Activated CD4-positive, alpha-beta T cell treated with anti-CD3 and anti-CD28 coated beads, Interleukin-2, Interleukin-4, amounts not matched to agents 100 ng/mL and 50 ng/mL, durations not matched to agents 16 hours and 8 hours (primary cell): ENCODE data around the gene ERGIC2.
"Not testable (repeated sequence)": the region's sequence is repeated elsewhere in the genome, so short reads cannot be mapped to it uniquely, and the experiment has no call there.

ENCODE experiments used
- DNase-seq: peaks from one replicate; pipeline ENCODE4 v3.0.0-alpha.2; 2020; ENCODE audit warnings: low spot score

ERGIC2 gene, protein sequence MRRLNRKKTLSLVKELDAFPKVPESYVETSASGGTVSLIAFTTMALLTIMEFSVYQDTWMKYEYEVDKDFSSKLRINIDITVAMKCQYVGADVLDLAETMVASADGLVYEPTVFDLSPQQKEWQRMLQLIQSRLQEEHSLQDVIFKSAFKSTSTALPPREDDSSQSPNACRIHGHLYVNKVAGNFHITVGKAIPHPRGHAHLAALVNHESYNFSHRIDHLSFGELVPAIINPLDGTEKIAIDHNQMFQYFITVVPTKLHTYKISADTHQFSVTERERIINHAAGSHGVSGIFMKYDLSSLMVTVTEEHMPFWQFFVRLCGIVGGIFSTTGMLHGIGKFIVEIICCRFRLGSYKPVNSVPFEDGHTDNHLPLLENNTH

DNA sequence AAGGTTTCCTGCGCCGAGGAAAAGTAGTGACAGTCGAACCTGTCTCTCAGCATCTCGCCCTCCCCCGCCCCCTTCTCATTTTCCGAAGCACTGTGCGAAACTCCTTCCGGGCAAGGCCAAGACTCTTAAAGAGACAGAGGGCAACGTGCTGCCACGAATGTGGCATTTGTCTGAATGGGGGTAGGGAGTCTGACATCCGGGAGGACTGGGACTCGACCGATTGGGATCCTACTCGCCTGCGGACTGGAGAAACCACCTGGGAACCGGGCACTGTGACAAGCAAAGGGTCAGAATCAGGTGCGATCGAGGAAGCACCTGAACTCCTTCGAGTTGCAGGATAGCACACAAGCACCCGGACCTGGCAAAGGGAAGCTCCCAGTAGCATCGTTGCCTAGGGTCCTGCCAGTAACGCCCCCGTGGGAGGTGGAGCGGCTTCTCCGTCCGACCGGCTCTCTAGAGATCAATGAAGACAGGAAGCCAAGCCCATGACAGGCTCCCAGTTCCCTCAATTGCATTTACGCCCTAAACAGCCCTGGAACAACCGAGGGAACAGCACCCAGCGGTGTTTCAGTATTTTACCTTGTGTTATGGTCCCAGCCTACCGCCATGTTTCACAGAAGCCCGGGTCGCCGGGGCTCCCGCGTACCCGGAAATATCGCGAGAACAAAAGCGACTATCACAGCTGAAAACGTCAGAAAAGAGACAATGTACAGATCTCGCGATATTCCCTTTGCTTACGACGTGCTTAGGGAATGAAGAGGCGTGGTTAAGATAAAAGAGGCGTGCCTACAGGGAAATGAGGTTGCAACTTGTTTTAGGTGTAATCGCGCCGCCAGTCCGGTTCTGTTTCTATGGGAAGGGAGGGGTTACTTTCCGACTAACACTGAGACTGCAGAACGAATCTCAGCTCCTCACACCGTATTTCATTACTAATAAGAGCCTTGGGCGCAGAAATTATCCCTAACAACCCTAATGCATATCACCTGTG, at the start of gene ERGIC2:
Gene ERGIC2 (minus strand): TSS at position 637 of the 988 bp plus-strand sequence. CDS start 9,539 bp downstream, outside the sequence.
- peak; percentile 98 for DNase-seq

DNA sequence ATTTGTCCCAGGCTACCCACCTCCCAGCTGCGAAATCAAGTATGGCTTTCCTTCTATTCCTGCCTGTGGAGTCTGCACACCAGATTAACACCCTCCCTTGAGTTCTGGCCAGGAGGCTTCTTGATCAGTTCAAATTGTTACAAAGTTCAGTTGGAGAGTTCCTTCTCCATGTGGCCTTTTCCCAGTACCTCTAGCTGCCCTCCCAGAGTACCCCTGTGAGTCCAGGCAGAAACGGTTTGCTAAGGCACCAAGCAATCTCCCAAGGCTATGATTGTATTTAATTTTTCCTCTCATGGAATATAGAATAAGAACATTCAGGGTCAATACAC, 49.7 kb upstream of the ERGIC2 start:
- DNase-seq, result no peak

DNA sequence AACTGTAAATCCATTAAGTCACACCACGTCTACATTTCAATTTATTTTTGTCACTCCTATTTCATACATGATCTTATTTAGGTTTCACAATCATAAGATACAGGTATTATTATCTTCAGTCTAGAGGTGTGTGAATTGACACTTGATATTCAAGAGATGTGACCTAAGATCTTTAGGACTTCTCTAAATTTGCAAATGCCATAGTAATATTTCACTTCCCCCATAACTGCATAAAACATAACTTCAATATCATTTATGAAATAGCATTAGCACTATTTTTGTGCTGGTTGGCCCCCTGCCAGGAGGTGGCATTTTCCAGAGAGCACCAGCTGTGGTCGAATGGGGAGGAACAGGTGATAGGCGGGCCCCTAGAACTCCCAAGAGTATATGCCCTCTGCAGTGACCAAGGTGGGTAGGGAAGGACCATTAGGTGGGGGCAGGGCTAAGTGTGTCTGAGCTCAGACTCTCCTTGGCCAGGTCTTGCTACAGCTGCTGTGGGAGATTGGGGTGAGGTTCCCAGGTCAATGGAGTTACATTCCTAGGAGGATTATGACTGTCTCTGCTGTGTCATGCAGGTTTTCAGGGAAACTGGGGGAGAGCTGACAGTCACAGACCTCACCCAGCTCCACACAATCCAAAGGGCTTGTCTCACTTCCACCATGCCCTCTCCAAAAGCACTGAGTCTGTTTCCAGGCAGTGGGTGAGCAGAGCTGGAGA, 49.2 kb upstream of the ERGIC2 start:
- DNase-seq, result no peak

DNA sequence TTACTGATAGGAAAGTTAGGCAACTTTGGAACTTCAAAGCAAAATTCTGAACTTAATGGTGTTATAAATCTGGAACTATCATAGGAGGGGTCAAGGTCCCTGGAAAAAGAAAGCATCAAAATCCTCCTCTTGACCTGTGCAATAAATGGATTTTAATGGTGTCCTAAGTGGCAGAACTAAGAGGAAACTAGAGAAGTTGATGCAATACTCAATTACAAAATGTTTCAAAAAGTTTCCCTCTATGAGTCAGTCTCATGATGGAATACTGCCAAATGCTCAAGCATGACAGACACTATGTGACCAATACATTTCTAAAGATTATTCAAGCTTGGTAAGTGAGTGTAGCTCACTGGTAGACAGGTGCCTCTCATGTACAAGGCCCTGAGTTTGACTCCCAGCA, 47.7 kb upstream of the ERGIC2 start:
- peak; percentile 19 for DNase-seq

DNA sequence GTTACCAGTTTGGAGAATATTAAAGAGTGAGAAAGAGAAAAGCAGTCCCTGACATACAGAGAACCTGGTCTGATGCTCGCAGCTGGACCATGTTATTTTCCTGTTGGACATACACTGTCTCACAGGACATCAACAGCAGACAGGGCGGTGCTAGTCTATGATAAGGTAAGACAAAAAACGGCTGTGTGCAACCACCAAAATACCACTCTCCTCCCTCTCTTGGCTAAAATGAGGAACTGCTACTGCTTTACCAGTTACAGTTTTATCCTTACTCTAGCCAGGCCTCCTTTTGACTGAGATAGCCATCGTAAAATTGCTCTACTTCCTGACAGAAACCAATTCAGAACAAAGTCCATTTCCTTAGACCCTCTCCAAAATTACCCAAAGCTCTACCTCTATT, 47.0 kb upstream of the ERGIC2 start:
- no peak for DNase-seq

DNA sequence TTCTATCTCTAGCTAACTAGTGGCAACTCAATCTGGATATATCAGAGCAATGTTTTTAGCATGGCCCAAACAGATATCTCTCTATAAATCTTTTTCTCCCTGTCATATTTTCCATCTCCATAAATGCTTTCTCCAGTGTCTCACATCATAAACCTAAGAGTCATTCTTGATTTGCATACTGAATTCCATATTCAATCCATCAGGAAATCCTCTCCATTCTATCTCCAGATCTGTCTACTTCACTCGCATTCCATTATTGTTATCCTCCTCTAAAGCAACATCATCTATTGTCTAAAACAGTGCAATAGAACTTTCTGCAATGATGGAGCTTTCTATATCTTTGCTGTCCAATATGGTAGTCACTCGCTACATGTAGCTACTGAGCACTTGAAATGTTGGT, 45.5 kb upstream of the ERGIC2 start:
- no peak for DNase-seq

DNA sequence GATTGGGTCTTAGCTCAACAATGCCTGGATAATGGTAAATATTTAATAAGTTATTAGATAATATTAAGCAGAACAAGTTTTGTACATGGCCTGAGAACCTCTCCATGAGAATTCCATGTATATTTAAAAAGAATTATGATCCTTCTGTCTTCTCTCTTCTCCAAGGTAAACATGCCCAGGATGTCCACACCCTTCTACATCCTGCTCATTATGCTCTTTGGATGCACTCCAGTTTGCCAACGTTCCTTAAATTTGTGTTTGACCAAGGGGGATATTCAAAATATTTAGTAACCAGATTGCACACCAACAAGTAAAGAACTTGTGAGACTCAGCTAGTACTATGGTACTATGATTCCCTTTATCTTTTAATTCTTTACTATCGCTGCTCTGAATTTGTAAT, 44.8 kb upstream of the ERGIC2 start:
- DNase-seq, result no peak

DNA sequence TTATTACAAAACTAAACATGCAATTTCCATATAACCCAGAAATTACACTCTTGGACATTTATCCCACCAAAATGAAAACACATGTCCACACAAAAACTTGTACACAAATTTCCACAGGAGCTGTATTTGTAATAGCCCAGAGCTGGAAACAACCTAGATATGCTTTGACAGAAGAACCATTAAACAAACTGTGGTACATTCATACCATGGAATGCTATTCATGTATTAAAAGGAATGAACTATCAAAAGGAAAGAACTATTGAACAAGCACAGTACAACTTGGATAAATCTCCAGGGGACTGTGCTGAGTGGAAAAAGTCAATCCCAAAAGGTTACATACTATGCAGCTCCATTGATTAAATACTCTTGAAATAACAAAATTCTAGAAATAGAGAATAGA, 35.8 kb upstream of the ERGIC2 start:
- no peak for DNase-seq

DNA sequence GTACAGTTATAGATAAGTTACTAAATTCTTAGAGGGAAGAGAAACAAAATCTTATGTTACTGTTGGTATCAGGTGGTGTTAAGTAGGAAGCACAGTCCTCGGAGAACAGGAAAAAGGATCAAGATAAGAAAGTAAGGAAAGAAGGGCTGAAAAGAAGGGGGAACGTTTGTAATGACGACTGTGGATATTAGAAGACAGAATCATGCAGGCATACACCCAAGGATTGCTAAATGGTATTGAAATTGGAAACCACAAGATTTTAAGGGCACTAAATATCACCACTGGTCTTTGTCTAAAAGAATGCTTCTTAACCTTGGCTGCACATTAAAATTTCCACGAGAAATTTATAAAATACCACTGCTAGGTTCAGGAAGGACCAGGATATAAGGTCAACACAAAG, 34.1 kb upstream of the ERGIC2 start:
- DNase-seq, result no peak

DNA sequence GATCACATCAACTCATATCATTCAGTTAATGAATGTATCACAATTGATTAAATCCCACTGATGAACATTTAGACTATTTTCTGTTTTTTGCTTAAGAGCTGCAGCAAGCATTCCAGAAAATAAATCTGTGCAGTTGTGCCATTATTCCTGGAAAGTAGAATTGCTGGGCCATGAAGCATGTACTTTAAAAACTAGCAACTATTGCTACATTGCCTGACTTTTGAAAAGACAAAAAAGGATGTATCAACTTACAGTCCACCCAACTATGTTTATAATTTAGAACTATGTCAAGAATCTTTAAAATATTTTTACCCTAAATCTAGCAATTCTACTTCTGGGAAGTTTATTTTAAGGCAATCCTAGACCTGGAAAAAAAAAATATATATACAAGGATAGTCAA, 33.4 kb upstream of the ERGIC2 start:
- no peak for DNase-seq

DNA sequence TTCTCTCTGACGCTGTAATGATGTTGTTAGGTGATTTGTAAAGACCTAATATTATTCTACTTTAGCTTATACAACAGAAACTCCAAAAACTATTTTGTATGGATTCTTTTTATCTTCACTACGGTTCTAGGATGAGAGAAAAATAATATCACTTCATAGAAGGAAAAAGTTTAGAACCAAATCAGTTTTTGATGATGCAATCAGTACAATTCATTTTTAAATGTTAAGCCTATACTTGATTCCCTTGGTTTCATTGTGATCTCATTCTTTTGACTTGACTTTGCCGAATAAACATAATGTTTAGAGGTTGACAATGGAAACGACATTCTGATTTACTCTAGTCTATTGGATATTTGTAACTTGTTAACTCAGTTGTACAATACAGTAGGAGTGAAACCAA, 24.6 kb upstream of the ERGIC2 start:
- DNase-seq, result no peak

DNA sequence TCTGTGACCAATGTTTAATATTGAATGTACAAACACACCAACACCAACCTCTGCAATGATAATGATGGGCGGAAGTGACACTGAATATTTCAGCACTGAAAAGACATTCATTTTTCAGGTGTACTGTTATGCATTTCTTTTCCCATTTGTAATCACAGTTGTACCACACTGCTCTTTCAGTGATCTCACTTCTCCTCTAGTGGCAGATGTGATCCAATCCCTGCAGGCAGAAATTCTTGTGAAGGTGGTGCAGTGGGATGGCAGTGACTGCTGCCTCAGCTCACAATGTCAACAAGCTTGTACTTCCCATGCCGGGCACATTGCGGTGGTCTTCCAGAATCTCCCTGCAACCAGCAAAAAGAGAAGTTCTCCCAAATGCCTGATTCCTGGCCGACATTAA, 23.0 kb upstream of the ERGIC2 start:
- DNase-seq, result no peak

DNA sequence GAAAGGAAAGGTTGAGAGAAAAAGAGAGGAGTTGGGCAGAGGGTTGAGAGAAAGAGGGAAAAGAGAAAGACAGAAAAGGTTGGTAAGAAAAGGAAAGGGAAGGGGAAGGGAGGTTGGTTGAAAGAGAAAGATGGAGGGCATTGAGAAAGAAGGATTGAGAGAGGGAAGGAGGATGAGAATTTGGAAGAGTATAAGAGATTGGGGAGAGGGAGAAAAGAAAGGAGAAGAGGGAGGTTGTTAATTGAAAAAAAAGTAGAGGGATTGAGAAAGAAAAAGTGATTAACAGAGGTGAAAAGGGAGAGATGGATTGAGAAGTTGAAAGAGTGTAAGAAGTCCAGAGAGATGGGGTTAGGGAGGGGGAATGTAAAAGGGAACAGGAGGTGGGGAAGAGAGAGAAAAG, 21.5 kb upstream of the ERGIC2 start:
- DNase-seq, result no peak

DNA sequence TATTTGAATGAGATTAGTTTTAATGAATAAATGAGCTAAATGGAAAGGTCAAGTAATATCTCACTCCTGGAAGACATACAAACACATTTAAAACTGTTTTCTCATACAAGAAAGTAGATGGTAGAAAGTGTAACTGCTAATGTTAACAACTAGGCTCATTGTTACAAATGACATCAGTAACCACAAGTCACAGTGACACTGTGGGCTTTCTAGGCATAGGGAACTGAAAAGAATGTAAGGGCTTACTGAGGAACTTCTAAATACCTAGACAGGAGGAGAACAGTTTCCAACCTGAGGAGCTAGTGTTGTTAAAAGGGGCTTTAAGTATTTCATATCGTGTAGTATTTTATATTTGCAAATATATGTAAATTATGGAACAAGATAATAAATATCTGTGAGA, 17.5 kb upstream of the ERGIC2 start:
- no peak for DNase-seq

DNA sequence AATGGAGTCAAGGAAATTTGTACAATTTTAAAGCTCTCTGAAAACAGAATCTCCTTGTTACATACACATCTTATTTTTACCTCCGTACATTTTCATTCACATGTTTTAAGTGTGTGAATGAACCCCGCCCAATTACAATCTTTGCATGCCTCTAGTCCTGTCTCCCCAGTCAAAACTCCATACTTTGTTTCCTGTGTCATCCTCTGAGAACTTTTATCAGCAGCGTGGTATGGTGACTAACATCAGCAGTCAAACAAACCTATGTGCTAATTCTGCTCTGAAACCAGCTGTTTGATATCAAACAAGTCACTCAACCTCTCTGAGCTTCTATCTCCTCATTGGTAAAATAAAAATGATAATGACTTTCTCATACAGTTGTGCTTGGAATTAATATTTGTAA, 15.8 kb upstream of the ERGIC2 start:
- DNase-seq, result no peak

DNA sequence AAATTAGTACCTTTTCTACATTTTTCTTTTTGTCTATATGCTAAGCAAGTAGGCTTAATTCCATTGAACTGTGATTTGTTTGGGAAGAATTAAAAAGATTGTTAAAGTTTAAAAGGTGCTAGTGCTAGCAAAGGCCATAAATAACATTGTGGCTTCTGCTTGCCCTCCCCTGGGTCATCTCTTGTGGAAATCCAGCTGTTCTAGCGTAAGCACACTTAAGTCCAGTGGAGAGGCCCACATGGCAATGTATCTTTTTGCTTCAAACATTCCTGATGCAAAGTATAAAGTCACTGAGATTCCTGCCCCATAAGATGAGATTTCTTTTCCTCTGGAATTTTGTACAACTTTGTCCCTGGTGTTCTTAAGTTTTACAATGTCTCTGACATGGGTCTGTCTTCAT, 14.4 kb upstream of the ERGIC2 start:
- no peak for DNase-seq

DNA sequence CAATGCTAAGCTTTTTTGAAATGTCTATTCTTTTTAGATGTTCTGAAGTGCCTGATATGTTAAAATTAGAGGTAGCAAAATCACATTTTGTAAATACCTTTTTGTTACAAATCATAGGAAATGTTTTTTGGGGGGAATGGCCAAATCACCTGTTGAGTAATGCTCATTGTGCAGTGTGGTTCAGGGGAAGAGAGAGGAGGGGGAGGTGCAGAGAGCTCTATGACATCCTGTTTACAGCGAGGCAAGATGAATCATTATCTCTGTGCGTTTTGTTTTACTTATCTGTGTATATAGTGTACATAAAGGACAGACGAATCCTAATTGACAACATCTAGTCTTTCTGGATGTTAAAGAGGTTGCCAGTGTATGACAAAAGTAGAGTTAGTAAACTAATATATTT, 9.4 kb upstream of the ERGIC2 start:
- peak; percentile 50 for DNase-seq

DNA sequence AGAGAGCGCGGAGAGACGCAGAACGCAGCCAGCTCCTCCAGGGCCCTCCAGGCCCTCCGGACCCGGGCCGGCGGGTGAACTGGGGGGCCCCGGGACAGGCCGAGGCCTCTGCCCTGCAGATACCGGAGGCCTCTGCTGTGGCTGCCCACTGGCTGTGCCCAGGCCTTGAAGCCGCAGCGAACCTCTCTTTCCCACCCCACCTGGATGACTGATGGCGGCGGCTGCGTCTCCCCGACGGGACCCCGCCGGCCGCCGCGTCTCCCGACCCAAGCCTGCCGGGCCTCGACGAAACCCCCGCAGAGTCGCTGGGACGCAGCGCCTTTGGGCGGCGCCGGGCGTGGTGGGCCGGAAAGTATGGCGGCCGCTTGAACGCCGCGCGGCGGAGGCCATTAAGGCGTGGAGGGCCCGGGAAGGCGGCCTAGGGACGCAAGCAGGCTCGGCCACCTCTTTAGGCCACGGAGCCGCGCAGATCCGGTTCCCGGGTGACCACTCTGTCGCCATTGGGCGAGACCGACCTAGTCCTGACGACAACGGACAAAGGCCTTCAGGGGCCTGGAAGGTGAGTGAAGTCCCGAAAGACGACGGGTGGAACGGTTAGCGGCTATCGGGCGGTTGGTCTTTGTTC, 8.4 kb upstream of the ERGIC2 start:
- DNase-seq, result no peak

DNA sequence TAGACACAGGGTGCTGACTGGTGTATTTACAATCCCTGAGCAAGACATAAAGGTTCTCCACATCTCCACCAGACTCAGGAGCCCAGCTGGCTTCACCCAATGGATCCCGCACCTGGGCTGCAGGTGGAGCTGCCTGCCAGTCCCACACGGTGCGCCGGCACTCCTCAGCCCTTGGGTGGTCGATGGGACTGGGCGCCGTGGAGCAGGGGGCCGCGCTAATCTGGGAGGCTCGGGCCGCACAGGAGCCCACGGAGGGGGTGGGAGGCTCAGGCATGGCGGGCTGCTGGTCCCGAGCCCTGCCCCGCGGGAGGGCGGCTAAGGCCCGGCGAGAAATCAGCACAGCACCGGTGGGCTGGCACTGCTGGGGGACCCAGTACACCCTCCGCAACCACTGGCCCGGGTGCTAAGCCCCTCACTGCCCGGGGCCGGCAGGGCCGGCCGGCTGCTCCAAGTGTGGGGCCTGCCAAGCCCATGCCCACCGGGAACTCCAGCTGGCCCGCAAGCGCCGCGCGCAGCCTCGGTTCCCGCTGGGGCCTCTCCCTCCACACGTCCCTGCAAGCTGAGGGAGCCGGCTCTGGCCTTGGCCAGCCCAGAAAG, 5.2 kb upstream of the ERGIC2 start:
- not testable (repeated sequence) for DNase-seq

DNA sequence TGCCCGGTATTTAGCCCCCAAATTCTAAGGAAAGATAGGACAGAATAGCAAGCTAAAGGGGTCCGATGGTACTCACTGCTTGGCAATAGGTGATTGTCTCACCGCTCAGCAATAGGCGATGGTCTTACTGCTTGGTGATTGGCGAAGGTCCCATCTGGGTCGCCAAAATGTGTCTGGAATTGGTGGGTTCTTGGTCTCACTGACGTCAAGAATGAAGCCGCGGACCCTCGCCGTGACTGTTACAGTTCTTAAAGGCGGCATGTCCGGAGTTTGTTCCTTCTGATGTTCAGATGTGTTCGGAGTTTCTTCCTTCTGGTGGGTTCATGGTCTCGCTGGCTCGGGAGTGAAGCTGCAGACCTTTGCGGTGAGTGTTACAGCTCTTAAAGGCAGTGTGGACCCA, 4.2 kb upstream of the ERGIC2 start:
- not testable (repeated sequence) for DNase-seq

DNA sequence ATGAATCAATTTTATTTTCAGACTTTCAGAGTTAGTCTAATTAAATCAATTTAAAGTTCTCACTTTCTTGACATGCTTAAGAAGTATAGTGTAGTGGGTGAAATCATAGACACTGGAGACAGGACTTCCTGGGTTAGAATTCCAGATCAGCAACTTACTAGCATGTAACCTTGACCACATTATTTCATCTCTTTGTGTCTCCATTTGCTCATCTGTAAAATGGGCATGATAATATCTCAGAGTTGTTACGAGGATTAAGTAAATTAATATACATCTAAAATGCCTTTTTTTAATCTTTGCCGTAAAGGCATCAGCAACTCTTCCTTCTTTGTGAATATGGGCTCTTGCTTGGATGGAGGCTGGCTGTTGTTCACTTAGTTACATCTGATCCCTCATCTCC, 1.3 kb upstream of the ERGIC2 start:
- DNase-seq, result no peak

DNA sequence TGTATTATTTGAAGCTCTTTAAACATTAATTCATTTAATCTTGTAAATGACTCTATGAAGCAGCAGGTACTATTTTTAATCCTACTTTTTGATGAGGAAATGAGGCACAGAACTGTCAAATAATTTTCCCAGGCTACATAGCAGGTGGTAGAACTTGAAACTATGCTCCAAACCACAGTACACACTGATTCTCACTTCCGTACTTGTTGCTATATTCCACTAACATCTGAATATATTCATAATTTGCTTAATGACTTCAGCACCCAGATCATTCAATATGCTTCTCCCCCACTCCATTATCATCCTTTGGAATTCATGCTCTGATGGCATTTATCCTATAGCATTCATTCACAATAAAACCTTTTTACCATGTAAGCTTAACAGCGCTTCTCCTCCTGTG, 4.9 kb downstream of the ERGIC2 start:
- DNase-seq, result no peak
